Activated naive CD4-positive, alpha-beta T cell treated with anti-CD3 and anti-CD28 coated beads, Interleukin-2, amount 50 U/mL, for 16 hours (primary cell): ENCODE results near the gene VTN.

ENCODE experiments used
- DNase-seq: peaks from one replicate; pipeline ENCODE4 v3.0.0-alpha.2; 2020

The VTN gene

DNA sequence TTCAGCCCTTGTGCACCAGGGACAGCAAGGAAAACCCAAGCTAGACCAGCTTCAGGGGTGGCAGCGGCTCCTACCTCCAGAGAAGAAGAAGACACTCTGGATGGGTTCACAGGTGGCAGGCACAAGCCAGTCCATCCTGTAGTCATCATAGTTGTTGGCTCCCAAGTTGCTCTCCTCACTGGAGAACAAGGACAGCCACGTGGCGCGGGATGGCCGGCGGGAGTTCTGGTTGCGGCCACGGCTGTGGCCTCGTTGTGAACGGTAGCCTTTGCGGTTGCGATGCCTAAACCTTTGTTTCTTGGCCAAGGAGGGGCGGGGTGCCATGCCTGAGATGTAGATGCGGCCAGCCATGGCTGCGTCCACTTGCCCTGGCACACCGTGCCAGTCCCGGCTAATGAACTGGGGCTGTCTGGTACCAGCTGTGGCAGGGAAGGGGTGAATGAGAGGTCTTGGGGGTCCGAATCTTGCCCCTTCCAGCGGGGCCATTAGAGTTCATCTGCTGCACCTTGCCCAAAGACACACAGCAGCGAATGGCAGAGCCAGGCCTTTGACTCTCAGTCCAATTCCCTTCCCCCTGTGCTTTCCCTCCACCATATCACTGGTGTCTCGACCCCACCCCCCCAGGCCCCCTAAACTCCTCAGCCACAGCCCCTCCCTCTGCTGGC lies 2.3 kb downstream of the VTN start:
- no peak for DNase-seq

GRCh38 chr17:28366605-28367004 lies 3.5 kb downstream of the VTN start:
- DNase-seq: no peak

DNA sequence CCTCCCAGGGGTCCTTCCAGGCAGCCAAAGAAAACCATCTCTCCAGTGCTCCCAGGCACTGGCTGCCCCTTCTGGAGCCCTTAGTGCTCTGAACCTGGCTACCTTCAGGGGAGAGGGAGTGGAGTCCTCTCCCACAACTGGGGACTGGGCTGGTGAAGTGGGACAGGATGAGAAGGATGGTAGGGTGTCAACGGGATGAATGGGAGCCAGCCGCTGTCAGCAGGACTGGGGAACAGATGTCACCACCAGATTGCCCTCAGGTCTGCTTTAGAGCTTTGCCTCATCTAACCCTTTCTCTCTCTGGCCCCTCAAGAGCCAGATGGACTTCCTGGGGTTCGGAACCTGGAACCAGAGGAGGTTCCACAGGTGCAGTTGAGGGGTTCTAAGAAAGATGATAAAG lies 4.6 kb downstream of the VTN start:
- no peak for DNase-seq

DNA sequence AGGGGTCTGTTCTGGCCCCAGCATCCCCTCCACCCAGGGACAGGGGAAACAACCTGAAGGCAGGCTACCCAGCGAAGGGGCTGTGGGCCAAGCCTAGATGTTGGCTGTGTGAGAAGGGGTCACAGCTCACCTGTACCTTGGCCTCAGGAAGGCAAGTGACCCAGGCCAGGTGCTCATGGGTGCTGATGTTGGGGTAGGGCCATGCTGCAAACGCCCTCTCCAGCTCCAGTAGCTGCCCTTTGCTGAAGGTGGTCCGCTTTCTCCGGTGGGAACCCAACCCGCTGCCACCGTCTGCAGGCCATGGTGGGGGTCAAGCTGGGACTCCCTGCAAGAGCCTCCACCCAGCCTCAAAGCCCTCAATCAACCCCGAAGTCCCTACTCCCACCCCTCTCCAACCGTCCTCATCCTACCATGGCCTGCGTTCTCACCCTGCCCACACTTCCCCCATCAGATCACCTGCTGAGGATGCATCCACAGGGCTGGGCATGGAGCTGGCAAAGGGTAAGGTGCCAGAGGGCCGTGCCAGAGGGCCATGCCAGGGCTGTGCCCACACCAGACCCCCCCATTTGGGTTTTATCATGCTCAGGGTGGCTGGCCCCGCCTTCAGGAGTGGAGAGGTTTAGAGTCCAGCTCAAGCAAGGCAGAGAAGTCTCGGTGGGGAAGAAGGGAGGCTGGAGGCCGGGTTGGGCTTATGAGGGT lies 5.3 kb downstream of the VTN start, which contains the start of gene SEBOX:
Gene SEBOX, minus strand, starts transcription at position 535 of the 699 bp plus-strand sequence. Its CDS starts 48 bp downstream, at position 487.
- no peak for DNase-seq

GRCh38 chr17:28363776-28364650 lies 6.1 kb downstream of the VTN start:
- DNase-seq: no peak

DNA sequence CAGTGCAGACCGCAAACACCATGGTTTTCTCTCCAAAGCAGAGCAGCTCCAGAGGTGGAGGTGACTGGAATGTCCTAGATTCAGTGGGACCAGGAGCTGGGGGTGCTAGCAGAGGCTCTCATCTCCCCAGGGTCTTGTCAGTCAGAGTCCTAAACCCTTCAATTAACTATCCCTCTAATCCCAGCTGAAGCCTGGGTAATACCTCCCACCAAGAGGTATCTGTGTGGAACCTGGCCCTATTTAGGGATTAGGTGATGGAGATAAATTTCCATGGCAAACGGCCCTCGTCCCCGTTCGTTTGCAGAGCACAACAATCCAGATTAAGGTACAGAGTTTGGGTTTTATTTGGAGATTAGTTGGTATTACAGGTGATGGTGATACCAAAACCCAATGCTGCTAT lies 6.9 kb downstream of the VTN start:
- no peak for DNase-seq

DNA sequence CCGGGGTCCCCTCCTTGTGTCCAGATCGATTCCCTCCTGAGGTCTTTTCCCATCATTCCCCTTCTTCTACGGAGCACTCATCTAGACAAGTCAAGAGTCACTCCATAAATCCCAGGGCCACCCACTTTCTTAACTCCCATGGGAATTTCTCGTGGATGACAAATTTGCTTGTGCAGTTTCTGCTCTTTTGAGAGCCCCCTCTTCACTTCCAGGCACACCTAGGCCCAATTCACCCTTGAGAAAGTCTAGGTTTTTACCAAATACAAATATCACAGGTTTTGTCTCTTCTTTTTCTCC lies 12.3 kb downstream of the VTN start:
- DNase-seq: no peak

- DNase-seq: peak; percentile 96
Measured at GRCh38 chr17:28357061-28357900, 12.8 kb downstream of the VTN start, which contains the start of gene POLDIP2. TSS of gene POLDIP2 (minus strand) at chr17:28357527. CDS start at chr17:28357448, 79 bp downstream.

DNA sequence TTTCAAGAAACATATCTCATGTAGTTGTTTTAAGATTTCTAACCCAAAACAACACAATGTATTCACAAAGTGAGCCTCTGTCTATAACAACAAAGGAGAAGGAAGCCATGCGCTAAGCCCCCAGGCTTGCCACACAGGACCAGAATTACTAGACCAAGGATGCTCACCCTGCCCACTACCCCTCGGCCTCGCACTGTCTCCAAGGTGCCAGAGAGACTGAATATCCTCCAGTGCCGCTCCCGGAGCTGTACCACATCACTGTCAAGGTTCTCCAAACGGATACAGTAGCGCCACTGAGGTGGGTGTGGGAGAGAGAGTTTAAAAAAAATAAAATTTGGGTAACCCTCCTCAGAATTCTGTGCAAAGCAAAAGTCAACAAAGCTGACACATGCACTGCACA lies 19.8 kb downstream of the VTN start:
- DNase-seq: no peak

DNA sequence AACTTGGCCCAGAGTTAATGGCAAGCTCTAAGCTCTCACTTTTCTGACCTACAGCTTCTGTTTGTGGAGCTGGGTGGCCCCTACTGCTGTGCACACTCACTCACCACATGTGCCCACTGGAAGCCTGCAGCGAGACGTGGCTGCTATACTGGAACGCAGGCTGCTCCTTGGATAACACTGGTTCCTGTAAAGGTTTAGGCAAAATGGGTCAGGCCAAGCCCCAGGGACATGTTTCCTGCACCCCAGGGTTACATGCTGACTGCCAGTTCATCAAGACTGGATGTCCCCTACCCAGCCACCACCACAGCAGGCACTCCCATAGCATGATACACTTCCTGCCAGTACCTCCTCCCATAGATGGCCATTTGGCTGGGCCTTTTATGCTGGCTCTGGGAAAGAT lies 21.1 kb downstream of the VTN start:
- no peak for DNase-seq

- no peak for DNase-seq
Measured at GRCh38 chr17:28347261-28347891, 22.7 kb downstream of the VTN start.

DNA sequence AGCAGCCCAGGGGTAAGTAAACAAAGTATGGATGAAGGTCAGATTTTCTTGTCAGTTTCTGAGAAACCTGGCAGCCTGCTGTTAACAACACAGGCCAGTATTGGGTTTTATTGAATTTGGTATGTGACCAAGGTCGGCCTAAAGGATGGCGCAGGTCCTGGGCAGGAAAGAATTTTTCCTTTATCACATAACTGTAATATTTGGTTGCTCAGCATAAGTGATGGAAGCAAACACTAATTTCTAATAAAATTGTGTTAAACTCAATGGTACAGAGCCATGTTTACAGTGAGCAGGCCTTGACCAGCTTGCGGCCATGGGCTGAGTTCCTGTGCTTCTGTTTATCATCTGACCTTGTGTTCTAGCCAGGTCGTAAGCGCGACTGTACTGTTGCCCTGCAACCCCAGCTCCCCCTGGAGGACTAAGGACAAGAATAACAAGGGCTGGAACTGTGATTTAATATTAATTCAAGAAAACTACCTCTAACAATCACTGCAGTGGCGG lies 23.3 kb downstream of the VTN start:
- DNase-seq: no peak

DNA sequence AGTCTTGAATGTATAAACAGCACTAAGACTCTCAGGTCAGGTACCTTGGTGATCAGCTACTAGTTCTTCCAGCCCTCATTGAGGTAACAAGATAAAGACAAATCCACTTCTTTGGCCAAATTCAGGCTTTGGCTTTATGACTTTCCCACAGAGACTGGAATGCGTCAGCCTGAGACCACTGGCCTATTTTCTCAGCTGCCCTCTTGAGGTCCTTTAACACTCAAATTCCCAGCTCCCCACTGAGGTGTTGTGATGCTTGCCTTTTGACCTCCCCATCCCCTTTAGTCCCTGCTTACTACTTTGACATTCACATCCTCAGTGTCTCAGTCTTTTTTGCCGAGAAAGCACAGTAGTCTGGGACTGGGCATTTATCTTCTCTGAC lies 23.9 kb downstream of the VTN start:
- no peak for DNase-seq

GRCh38 chr17:28345419-28346198 lies 24.5 kb downstream of the VTN start:
- DNase-seq: no peak

GRCh38 chr17:28344435-28344901 lies 25.6 kb downstream of the VTN start:
- DNase-seq: no peak

DNA sequence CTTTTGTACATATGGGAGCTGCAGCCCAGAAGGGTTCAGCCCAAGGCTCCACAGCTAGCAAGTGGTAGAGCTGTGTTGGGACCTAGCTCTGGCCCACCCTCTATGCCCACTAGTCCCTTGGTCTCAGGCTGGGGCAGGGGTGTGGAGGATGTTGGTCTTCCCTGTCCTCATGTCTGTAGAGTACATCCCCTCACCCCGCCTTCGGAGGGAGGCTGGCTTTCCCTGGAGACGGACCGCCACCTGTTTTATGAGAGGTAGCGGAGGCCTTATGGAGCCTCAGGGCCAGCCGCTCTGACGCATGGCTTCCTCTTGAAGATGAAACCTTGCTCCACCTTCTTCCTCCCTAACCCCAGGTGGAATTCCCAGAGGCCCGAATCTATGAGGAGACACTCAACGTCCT lies 26.1 kb downstream of the VTN start:
- no peak for DNase-seq

DNA sequence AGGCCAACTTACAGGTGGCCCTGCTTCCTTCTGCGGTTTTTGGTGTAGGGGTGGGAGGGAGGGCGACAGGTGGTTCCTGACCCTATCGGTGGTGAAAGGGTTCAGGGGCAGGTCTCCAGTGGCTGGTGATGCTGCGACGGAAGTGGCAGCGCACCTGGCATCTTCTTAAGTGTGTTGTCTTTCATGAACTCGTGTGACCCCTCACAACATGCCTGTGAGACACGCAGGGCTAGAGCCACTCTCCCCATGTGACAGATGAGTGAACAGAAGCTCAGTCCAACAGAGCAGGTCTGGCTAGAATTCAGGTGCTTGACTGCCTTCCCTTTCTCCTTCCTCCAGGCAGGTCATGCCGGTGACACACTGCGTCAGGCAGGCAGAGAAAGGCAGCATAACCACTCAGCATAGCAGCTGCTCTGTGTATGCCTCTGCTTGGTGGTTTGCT lies 26.6 kb downstream of the VTN start:
- DNase-seq: no peak

GRCh38 chr17:28342313-28342712 lies 27.8 kb downstream of the VTN start:
- no peak for DNase-seq

GRCh38 chr17:28341516-28341915 lies 28.6 kb downstream of the VTN start:
- no peak for DNase-seq

GRCh38 chr17:28340374-28340773 lies 29.7 kb downstream of the VTN start:
- no peak for DNase-seq

GRCh38 chr17:28339431-28339830 lies 30.7 kb downstream of the VTN start:
- DNase-seq: no peak
